ENCODE results near the gene UBE2F. TPM values are rescaled to one million over a fixed set of nuclear protein-coding genes. Genes with fewer than 3 reads are reported as not detected.

UBE2F gene
- total and polyA plus RNA-seq, 2 of the 13 experiments (the other 11 are each of a cell fraction or from before 2014, with no cell fraction given): 35.4 to 73.1 TPM

DNA sequence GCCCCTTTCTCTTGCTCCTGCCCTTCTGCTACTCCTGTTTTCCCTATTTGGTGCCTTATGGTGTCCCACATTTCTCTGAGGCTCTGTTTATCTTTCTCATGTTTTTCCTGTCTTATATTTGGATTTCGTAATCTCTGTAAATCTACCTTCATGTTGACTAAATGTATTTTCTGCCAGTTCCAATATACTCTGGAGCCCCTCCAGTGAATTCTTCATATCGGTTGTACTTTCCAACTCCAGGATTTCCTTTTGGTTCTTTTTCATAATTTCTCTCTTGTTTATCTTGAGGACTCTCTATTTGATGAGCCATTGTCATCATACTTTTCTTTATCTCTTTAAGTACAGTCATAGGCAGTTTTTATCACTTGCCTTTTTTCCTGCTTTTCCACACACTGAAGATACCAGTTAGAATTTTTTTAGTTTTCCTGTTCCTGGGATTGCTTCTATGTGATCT is 113.1 kb downstream of the UBE2F start (continued):
- TF ChIP-seq, protein P1, sequence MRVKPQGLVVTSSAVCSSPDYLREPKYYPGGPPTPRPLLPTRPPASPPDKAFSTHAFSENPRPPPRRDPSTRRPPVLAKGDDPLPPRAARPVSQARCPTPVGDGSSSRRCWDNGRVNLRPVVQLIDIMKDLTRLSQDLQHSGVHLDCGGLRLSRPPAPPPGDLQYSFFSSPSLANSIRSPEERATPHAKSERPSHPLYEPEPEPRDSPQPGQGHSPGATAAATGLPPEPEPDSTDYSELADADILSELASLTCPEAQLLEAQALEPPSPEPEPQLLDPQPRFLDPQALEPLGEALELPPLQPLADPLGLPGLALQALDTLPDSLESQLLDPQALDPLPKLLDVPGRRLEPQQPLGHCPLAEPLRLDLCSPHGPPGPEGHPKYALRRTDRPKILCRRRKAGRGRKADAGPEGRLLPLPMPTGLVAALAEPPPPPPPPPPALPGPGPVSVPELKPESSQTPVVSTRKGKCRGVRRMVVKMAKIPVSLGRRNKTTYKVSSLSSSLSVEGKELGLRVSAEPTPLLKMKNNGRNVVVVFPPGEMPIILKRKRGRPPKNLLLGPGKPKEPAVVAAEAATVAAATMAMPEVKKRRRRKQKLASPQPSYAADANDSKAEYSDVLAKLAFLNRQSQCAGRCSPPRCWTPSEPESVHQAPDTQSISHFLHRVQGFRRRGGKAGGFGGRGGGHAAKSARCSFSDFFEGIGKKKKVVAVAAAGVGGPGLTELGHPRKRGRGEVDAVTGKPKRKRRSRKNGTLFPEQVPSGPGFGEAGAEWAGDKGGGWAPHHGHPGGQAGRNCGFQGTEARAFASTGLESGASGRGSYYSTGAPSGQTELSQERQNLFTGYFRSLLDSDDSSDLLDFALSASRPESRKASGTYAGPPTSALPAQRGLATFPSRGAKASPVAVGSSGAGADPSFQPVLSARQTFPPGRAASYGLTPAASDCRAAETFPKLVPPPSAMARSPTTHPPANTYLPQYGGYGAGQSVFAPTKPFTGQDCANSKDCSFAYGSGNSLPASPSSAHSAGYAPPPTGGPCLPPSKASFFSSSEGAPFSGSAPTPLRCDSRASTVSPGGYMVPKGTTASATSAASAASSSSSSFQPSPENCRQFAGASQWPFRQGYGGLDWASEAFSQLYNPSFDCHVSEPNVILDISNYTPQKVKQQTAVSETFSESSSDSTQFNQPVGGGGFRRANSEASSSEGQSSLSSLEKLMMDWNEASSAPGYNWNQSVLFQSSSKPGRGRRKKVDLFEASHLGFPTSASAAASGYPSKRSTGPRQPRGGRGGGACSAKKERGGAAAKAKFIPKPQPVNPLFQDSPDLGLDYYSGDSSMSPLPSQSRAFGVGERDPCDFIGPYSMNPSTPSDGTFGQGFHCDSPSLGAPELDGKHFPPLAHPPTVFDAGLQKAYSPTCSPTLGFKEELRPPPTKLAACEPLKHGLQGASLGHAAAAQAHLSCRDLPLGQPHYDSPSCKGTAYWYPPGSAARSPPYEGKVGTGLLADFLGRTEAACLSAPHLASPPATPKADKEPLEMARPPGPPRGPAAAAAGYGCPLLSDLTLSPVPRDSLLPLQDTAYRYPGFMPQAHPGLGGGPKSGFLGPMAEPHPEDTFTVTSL (CRISPR knock-in tag; IDR thresholded peaks at IDR 0.05; ENCODE audit: borderline replicate concordance): peak; percentile 99
- TF ChIP-seq ELF3 (CRISPR knock-in tag; IDR thresholded peaks at IDR 0.05) (peak; percentile 98), NCOA1 (CRISPR knock-in tag; IDR thresholded peaks at IDR 0.05) (peak; percentile 69; the same call in 1 of the 2 replicates), RFX3 (CRISPR knock-in tag; IDR thresholded peaks at IDR 0.05) (peak; percentile 49; the same call in 1 of the 2 replicates), SOX6 (IDR thresholded peaks at IDR 0.05) (no peak), SOX6 (CRISPR knock-in tag; IDR thresholded peaks at IDR 0.05) (peak; percentile 95), SETDB1 (CRISPR knock-in tag; IDR thresholded peaks at IDR 0.05; ENCODE audit: borderline replicate concordance) (peak; percentile 83; the same call in 1 of the 2 replicates), CBX2 (IDR thresholded peaks at IDR 0.05; ENCODE audit: low read depth, low read length) (no peak), CBX2 (CRISPR knock-in tag; IDR thresholded peaks at IDR 0.05; ENCODE audit: low read depth) (no peak), KDM6A (CRISPR knock-in tag; IDR thresholded peaks at IDR 0.05; ENCODE audit: low read depth) (peak; percentile 84; the same call in 1 of the 2 replicates), ZBTB7A (CRISPR knock-in tag; IDR thresholded peaks at IDR 0.05) (no peak), ZMYM4 (CRISPR knock-in tag; IDR thresholded peaks at IDR 0.05) (peak; percentile 63; the same call in 1 of the 2 replicates), TARDBP (CRISPR knock-in tag; IDR thresholded peaks at IDR 0.05) (peak; percentile 96)
- TF ChIP-seq, protein P2, sequence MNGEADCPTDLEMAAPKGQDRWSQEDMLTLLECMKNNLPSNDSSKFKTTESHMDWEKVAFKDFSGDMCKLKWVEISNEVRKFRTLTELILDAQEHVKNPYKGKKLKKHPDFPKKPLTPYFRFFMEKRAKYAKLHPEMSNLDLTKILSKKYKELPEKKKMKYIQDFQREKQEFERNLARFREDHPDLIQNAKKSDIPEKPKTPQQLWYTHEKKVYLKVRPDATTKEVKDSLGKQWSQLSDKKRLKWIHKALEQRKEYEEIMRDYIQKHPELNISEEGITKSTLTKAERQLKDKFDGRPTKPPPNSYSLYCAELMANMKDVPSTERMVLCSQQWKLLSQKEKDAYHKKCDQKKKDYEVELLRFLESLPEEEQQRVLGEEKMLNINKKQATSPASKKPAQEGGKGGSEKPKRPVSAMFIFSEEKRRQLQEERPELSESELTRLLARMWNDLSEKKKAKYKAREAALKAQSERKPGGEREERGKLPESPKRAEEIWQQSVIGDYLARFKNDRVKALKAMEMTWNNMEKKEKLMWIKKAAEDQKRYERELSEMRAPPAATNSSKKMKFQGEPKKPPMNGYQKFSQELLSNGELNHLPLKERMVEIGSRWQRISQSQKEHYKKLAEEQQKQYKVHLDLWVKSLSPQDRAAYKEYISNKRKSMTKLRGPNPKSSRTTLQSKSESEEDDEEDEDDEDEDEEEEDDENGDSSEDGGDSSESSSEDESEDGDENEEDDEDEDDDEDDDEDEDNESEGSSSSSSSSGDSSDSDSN (CRISPR knock-in tag; IDR thresholded peaks at IDR 0.05): 0 out of 2 replicates have a peak, but pooled peaks have one; percentile 17
- TF ChIP-seq, protein P3, sequence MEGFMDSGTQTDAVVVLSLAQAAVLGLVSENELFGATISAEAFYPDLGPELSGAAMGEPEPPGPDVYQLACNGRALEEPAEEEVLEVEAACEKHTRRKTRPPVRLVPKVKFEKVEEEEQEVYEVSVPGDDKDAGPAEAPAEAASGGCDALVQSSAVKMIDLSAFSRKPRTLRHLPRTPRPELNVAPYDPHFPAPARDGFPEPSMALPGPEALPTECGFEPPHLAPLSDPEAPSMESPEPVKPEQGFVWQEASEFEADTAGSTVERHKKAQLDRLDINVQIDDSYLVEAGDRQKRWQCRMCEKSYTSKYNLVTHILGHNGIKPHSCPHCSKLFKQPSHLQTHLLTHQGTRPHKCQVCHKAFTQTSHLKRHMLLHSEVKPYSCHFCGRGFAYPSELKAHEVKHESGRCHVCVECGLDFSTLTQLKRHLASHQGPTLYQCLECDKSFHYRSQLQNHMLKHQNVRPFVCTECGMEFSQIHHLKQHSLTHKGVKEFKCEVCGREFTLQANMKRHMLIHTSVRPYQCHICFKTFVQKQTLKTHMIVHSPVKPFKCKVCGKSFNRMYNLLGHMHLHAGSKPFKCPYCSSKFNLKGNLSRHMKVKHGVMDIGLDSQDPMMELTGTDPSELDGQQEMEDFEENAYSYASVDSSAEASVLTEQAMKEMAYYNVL (CRISPR knock-in tag; IDR thresholded peaks at IDR 0.05; ENCODE audit: borderline replicate concordance): peak; percentile 85
- TF ChIP-seq, protein P4, sequence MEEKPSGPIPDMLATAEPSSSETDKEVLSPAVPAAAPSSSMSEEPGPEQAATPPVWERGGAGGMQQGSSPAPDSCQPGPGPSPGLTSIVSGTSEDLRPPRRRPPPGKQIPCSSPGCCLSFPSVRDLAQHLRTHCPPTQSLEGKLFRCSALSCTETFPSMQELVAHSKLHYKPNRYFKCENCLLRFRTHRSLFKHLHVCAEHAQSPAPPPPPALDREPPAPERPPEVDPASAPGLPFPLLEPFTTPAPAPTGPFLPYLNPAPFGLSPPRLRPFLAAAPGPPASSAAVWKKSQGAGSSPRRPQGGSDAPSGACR (CRISPR knock-in tag; IDR thresholded peaks at IDR 0.05): peak; percentile 94
- TF ChIP-seq, protein P5, sequence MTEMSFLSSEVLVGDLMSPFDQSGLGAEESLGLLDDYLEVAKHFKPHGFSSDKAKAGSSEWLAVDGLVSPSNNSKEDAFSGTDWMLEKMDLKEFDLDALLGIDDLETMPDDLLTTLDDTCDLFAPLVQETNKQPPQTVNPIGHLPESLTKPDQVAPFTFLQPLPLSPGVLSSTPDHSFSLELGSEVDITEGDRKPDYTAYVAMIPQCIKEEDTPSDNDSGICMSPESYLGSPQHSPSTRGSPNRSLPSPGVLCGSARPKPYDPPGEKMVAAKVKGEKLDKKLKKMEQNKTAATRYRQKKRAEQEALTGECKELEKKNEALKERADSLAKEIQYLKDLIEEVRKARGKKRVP (CRISPR knock-in tag; IDR thresholded peaks at IDR 0.05): peak in 1 of 2 experiments; percentile 91; a peak in 2 of 4 replicates
